LNCaP clone FGC (cell line): Measurements from ENCODE around the gene AMY2B.
"Not testable (repeated sequence)": the region's sequence is repeated elsewhere in the genome, so short reads cannot be mapped to it uniquely, and the experiment has no call there.

Experiments
- DNase-seq: peaks from one replicate; pipeline ENCODE4 v3.0.0-alpha.2; 2011; ENCODE audit warnings: low read depth
- H3K4me3 ChIP-seq: 2 replicates; pipeline ENCODE4 v1.5.1; 2011; ENCODE audit warnings: mild to moderate bottlenecking, low read depth, low read length, control low read depth
- CTCF ChIP-seq: IDR thresholded peaks from 2 replicates; pipeline ENCODE4 v1.5.1; 2012; ENCODE audit warnings: mild to moderate bottlenecking; ENCODE audit not compliant: control insufficient read depth, insufficient read depth; ENCODE audit errors: extremely low read depth

The AMY2B gene

GRCh38 chr1:103541431-103541830, 30.0 kb upstream of the AMY2B start:
- no peak for DNase-seq
- no peak for TF ChIP-seq CTCF
- H3K4me3 ChIP-seq, result no peak overlapping the region

- no peak for TF ChIP-seq CTCF
- no peak for DNase-seq
- H3K4me3 ChIP-seq, result no peak overlapping the region
These were observed 24.9 kb upstream of the AMY2B start for GRCh38 chr1:103546496-103546895.

- no peak for TF ChIP-seq CTCF
- no peak for DNase-seq
- no peak overlapping the region for H3K4me3 ChIP-seq
These were observed 23.5 kb upstream of the AMY2B start for GRCh38 chr1:103547840-103548239.

- no peak for DNase-seq
- no peak overlapping the region for H3K4me3 ChIP-seq
- TF ChIP-seq CTCF, result no peak
These were observed 11.0 kb upstream of the AMY2B start for GRCh38 chr1:103560427-103560826.

- not testable (repeated sequence) for H3K4me3 ChIP-seq, DNase-seq
These were observed 10.3 kb upstream of the AMY2B start for GRCh38 chr1:103561124-103561523.

- H3K4me3 ChIP-seq, result no peak overlapping the region
- TF ChIP-seq CTCF, result no peak
- no peak for DNase-seq
These were observed 9.6 kb upstream of the AMY2B start for GRCh38 chr1:103561643-103562395.

- no peak overlapping the region for H3K4me3 ChIP-seq
- TF ChIP-seq CTCF, result no peak
- no peak for DNase-seq
These were observed 8.3 kb upstream of the AMY2B start for GRCh38 chr1:103563056-103563455.
